Heart right ventricle (tissue), 16 donors: ENCODE results near the gene PRKACG. TPM values are rescaled to one million over a fixed set of nuclear protein-coding genes. Genes with fewer than 3 reads are reported as not detected.

Experiments
- ATAC-seq, 8 donors: fragments of 200-7000 bp; cut with Tn5 transposase; one replicate each; pipeline ENCODE4 v1.9.1; 2020; ENCODE audit warnings: mild to moderate bottlenecking in 8 of 8, moderate library complexity in 8 of 8, moderate number of reproducible peaks in 1 of 8
- DNase-seq, 2 donors: peaks; one replicate each; pipeline ENCODE4 v3.0.0-alpha.2; 2020
- H3K27ac ChIP-seq, 10 donors: fragments of 200-600 bp; sonication (generic) in 2 of 10; one replicate each; pipeline versions ENCODE4 v1.5.0 to v1.8.0; 2020 to 2022; ENCODE audit warnings: mild to moderate bottlenecking in 3 of 10
- H3K27me3 ChIP-seq, 7 donors: fragments of 200-600 bp; one replicate each; pipeline ENCODE4 v1.8.0; 2021 to 2022; ENCODE audit warnings: mild to moderate bottlenecking in 2 of 7
- H3K36me3 ChIP-seq, 9 donors: fragments of 200-600 bp; sonication (generic) in 1 of 9; one replicate each; pipeline versions ENCODE4 v1.5.0 to v1.8.0; 2020 to 2022; ENCODE audit warnings: mild to moderate bottlenecking in 2 of 9
- H3K4me1 ChIP-seq, 9 donors: fragments of 200-600 bp; sonication (generic) in 1 of 9; one replicate each; pipeline versions ENCODE4 v1.5.0 to v1.8.0; 2020 to 2022; ENCODE audit warnings: mild to moderate bottlenecking in 4 of 9
- H3K4me3 ChIP-seq, 10 donors: fragments of 200-600 bp; sonication (generic) in 2 of 10; one replicate each; pipeline versions ENCODE4 v1.5.0 to v1.8.0; 2020 to 2022; ENCODE audit warnings: mild to moderate bottlenecking in 7 of 10, moderate library complexity in 2 of 10
- H3K9me3 ChIP-seq, 11 donors: fragments of 200-600 bp in 10 of 11; sonication (generic) in 2 of 11; one replicate each; pipeline versions ENCODE4 v1.5.0 to v1.8.0; 2013 to 2022; ENCODE audit warnings: mild to moderate bottlenecking in 2 of 11, control low read depth in 1 of 11, moderate library complexity in 1 of 11
- CTCF ChIP-seq, 9 donors: fragments of 200-600 bp; sonication (generic) in 2 of 9; IDR thresholded peaks; one replicate each; pipeline versions ENCODE4 v1.5.0 to v1.8.0; 2021 to 2022; ENCODE audit warnings: antibody characterized with exemption in 9 of 9, mild to moderate bottlenecking in 5 of 9, moderate library complexity in 1 of 9
- WGBS, 2 donors: extraction: QIAGEN DNeasy Blood & Tissue Kit; methylation state at CpG; one replicate each; pipeline ENCODE4 v1.1.7; 2013; ENCODE audit warnings: inconsistent platforms in 1 of 2; 5-methylcytosine and 5-hydroxymethylcytosine counted together
- intact Hi-C, 10 donors: fragments of 100-400 bp; cut with DNase I; formaldehyde crosslinking; loops; one replicate each; pipeline versions ENCODE4 v1.11.1 to v1.14.2; 2022
- polyA plus RNA-seq, 2 donors: library from polyadenylated mRNA; stranded (reverse); fragments of 200-250 nt; gene quantifications; one replicate each; pipeline ENCODE4 v1.2.3, GENCODE V29; 2013
- total RNA-seq, 10 donors: library from RNA; stranded (reverse); fragmentation: NEBNext Ultra II Directional in 3 of 10; extraction: Animal tissue kit (Norgen Biotek cat#: 25700) in 3 of 10; gene quantifications; one replicate each; pipeline versions ENCODE4 v1.2.1 to v1.2.4, GENCODE V29; 2021 to 2023
- donor health status: Arrhythmogenic right ventricular cardiomyopathy.
- donor health status: ischemic (EF 13 %, LVEDD 7.1; RV severe dilation, severe dysfunction).
- donor health status: healthy with polysubstance abuse.
- donor health status: DM: no; HTN: yes; CAD: no.
- donor health status: DM: no; HTN: no; CAD: no.
- donor health status: ischemic (EF 25% LVEDD 6.9; RV normal size, moderate dysfunction).
- donor health status: ischemic (EF 25% LVEDD 5.7; RV mildly dilated, moderate dysfunction).
- donor health status: healthy.
- donor health status: DM: yes; HTN: yes; CAD: no.
- donor health status: Ischemic cardiomyopathy.
- donor health status: ischemic (EF 35%, LVEDD 5.7; RV mildly dilated, moderate dysfunction).
- donor health status: nonischemic (EF 11% LVEDD 7.7; RV severe dilation, severe dysfunction).
- donor health status: DM: yes; HTN: yes; CAD: no.
- donor health status: PGD.
- donor health status: ischemic (EF 29% LVEDD 5.4; RV normal size, mild dysfunction).
- donor health status: nonischemic (EF 23%, LVEDD 6.1; RV moderate dilation, normal function).

PRKACG gene
- total and polyA plus RNA-seq, 12 donors: not detected

- H3K4me3 ChIP-seq: no peak overlapping the region
- H3K36me3 ChIP-seq: peaks cover 0 to 44% (median 17%) of the 10 kb centered on the region in 9 donors
- no peak for TF ChIP-seq CTCF (IDR thresholded peaks at IDR 0.05)
- WGBS, 2 donors: 53 to 69% methylated on average over 4 of the region's 4 CpGs
- intact Hi-C loops: loop anchor here in 1 of 10 donors (10.0 kb wide), 1 partner anchor 508 kb away; no protein-coding TSS in a partner anchor
- no peak for DNase-seq
- peaks cover 0 to 37% (median 21%) of the 10 kb centered on the region in 9 donors for H3K4me1 ChIP-seq
- ATAC-seq: peak in 6 of 8 donors; percentile 16 to 54 (median 26)
- no peaks in the 10 kb centered on the region for H3K9me3 ChIP-seq
- H3K27me3 ChIP-seq: no peaks in the 10 kb centered on the region
- H3K27ac ChIP-seq: peak overlapping the region in 4 of 10 donors; percentile 1 to 52 (median 22)
Observed at GRCh38 chr9:69046723-69047122, 32.8 kb upstream of the PRKACG start.

- ATAC-seq (no peak), DNase-seq (no peak)
- Histone ChIP-seq H3K27ac (peak overlapping the region in 1 of 10 donors; percentile 23), H3K4me3 (no peak overlapping the region), H3K27me3 (no peaks in the 10 kb centered on the region), H3K9me3 (no peaks in the 10 kb centered on the region), H3K36me3 (peaks cover 0 to 41% (median 17%) of the 10 kb centered on the region in 9 donors), H3K4me1 (peaks cover 0 to 39% (median 25%) of the 10 kb centered on the region in 9 donors)
- 70 to 73% methylated on average over 4 of the region's 4 CpGs for WGBS, 2 donors
- TF ChIP-seq CTCF (IDR thresholded peaks at IDR 0.05): no peak
- intact Hi-C loops: loop anchor here in 1 of 10 donors (10.0 kb wide), 1 partner anchor 509 kb away; no protein-coding TSS in a partner anchor
Observed at GRCh38 chr9:69045821-69046220, 31.9 kb upstream of the PRKACG start.

- intact Hi-C loops: loop anchor here in 1 of 10 donors (10.0 kb wide), 1 partner anchor 510 kb away; no protein-coding TSS in a partner anchor
- peaks cover 0 to 34% (median 17%) of the 10 kb centered on the region in 9 donors for H3K36me3 ChIP-seq
- peak overlapping the region in 8 of 10 donors; percentile 26 to 64 (median 40) for H3K27ac ChIP-seq
- no peaks in the 10 kb centered on the region for H3K9me3 ChIP-seq
- no peak for TF ChIP-seq CTCF (IDR thresholded peaks at IDR 0.05)
- WGBS, 2 donors: 31 to 43% methylated on average over 9 of the region's 9 CpGs
- no peak overlapping the region for H3K4me3 ChIP-seq
- no peaks in the 10 kb centered on the region for H3K27me3 ChIP-seq
- DNase-seq: peak in 1 of 2 donors; percentile 30
- peaks cover 0 to 39% (median 25%) of the 10 kb centered on the region in 9 donors for H3K4me1 ChIP-seq
- peak in 6 of 8 donors; percentile 58 to 80 (median 64) for ATAC-seq
Observed at GRCh38 chr9:69044240-69045219, 30.6 kb upstream of the PRKACG start.

- WGBS, 2 donors: 95 to 96% methylated on average over 2 of the region's 2 CpGs
- DNase-seq: no peak
- intact Hi-C loops: loop anchor here in 1 of 10 donors (10.0 kb wide), 1 partner anchor 514 kb away; no protein-coding TSS in a partner anchor
- Histone ChIP-seq H3K9me3 (no peaks in the 10 kb centered on the region), H3K27me3 (no peaks in the 10 kb centered on the region), H3K4me3 (no peak overlapping the region), H3K4me1 (peaks cover 5 to 43% (median 24%) of the 10 kb centered on the region in 9 donors), H3K27ac (no peak overlapping the region), H3K36me3 (peaks cover 0 to 3% (median 0%) of the 10 kb centered on the region in 9 donors)
- no peak for ATAC-seq
- no peak for TF ChIP-seq CTCF (IDR thresholded peaks at IDR 0.05)
Observed at GRCh38 chr9:69040646-69041045, 26.7 kb upstream of the PRKACG start.
